PC-3 (cell line): ENCODE results near the gene BRD3. TPM values are rescaled to one million over a fixed set of nuclear protein-coding genes. Genes with fewer than 3 reads are reported as not detected.

Experiments
- ATAC-seq: fragments of 200-7000 bp; cut with Tn5 transposase; 2 replicates; pipeline ENCODE4 v1.9.1; 2020; ENCODE audit warnings: mild to moderate bottlenecking, moderate library complexity
- BruUV-seq: library from RNA; stranded (reverse); fragments of 400-500 nt; replicated peaks from 2 replicates; lab custom pipeline; 2021; lab: Mats Ljungman, UMichigan
- CTCF ChIA-PET: fragments of 300-600 bp; sonication (Branson Sonifier 250); formaldehyde crosslinking; loops from one replicate; lab custom pipeline; 2022; ENCODE audit warnings: antibody characterized with exemption; lab: Charles Lee
- POLR2A ChIA-PET: fragments of 300-600 bp; sonication (Branson Sonifier 250); formaldehyde crosslinking; loops from one replicate; lab custom pipeline; 2022; ENCODE audit warnings: antibody characterized with exemption; ENCODE audit not compliant: unreplicated experiment; lab: Charles Lee
- DNase-seq: peaks from one replicate; pipeline ENCODE4 v3.0.0-alpha.2; 2015
- H2AFZ ChIP-seq: fragments of 300-600 bp; sonication (generic); 2 replicates; pipeline ENCODE4 v1.6.0; 2016; ENCODE audit warnings: antibody characterized with exemption, low read length
- H3F3A ChIP-seq: fragments of 300-600 bp; sonication (generic); one replicate; pipeline ENCODE4 v1.6.0; 2017; ENCODE audit warnings: antibody characterized with exemption, low read length, control low read depth, mild to moderate bottlenecking; ENCODE audit not compliant: unreplicated experiment
- H3K27ac ChIP-seq: fragments of 300-600 bp; sonication (generic); 2 replicates; pipeline ENCODE4 v1.5.1; 2016; ENCODE audit warnings: mild to moderate bottlenecking, low read length
- H3K27me3 ChIP-seq: fragments of 300-600 bp; sonication (generic); 2 replicates; pipeline ENCODE4 v1.6.1; 2016; ENCODE audit warnings: low read length, mixed read lengths
- H3K36me3 ChIP-seq: fragments of 300-600 bp; sonication (generic); 2 replicates; pipeline ENCODE4 v1.6.1; 2016; ENCODE audit warnings: low read depth, mixed run types, low read length, mixed read lengths
- H3K4me1 ChIP-seq: fragments of 300-600 bp; sonication (generic); 2 replicates; pipeline ENCODE4 v1.5.1; 2016; ENCODE audit warnings: low read length; ENCODE audit not compliant: insufficient read depth
- H3K4me2 ChIP-seq: fragments of 300-600 bp; sonication (generic); 2 replicates; pipeline ENCODE4 v1.6.0; 2016; ENCODE audit warnings: low read length
- H3K4me3 ChIP-seq: fragments of 300-600 bp; sonication (generic); 2 replicates; pipeline ENCODE4 v1.5.1; 2016; ENCODE audit warnings: mild to moderate bottlenecking, low read length, mixed read lengths
- H3K79me2 ChIP-seq: fragments of 300-600 bp; sonication (generic); 2 replicates; pipeline ENCODE4 v1.6.1; 2017; ENCODE audit warnings: low read length, mixed read lengths
- H3K9ac ChIP-seq: fragments of 300-600 bp; sonication (generic); 2 replicates; pipeline ENCODE4 v1.6.0; 2016; ENCODE audit warnings: mild to moderate bottlenecking, low read length
- H3K9me2 ChIP-seq: fragments of 300-600 bp; sonication (generic); replicated peaks from 2 replicates; pipeline ENCODE4 v1.6.1; 2016; ENCODE audit warnings: mixed run types, low read length, mixed read lengths
- H3K9me3 ChIP-seq: fragments of 300-600 bp; sonication (generic); 2 replicates; pipeline ENCODE4 v1.6.1; 2016; ENCODE audit warnings: low read length, mixed read lengths
- H4K20me1 ChIP-seq: fragments of 300-600 bp; sonication (generic); 2 replicates; pipeline ENCODE4 v1.6.1; 2016; ENCODE audit warnings: low read length, mixed read lengths
- CTCF ChIP-seq: fragments of 300-600 bp; sonication (generic); conservative IDR thresholded peaks from 2 replicates; pipeline ENCODE4 v1.5.1; 2017; ENCODE audit warnings: antibody characterized with exemption, low read depth, mild to moderate bottlenecking, low read length
- EZH2 ChIP-seq: fragments of 300-600 bp; sonication (generic); IDR thresholded peaks from one replicate; pipeline ENCODE4 v1.6.1; 2017; ENCODE audit warnings: antibody characterized with exemption, mild to moderate bottlenecking, low read length; ENCODE audit not compliant: unreplicated experiment
- EZH2phosphoT487 ChIP-seq: fragments of 300-600 bp; sonication (generic); IDR thresholded peaks from 2 replicates; pipeline ENCODE4 v1.6.1; 2018; ENCODE audit warnings: mild to moderate bottlenecking, antibody characterized with exemption, low read length, borderline replicate concordance
- intact Hi-C: fragments of 100-400 bp; cut with micrococcal nuclease; formaldehyde crosslinking; loops from 2 replicates; pipeline ENCODE4 v1.9.0; 2023
- total RNA-seq: library from RNA; depleted of rRNA; stranded (reverse); fragments of >200 nt; gene quantifications from 2 replicates; pipeline ENCODE4 v1.2.3, GENCODE V29; 2014

Gene BRD3
- total RNA-seq, 1 experiment from 2014 or later = 5.5 TPM

- DNase-seq = no peak
- no peak overlapping the region for H3K27ac ChIP-seq
- no peak for TF ChIP-seq EZH2phosphoT487
- TF ChIP-seq CTCF = no peak
- no peak for TF ChIP-seq EZH2
- H3F3A ChIP-seq = no peaks in the 10 kb centered on the region
- no peaks in the 10 kb centered on the region; the same call in 1 of the 2 replicates for H3K36me3 ChIP-seq
- H4K20me1 ChIP-seq = no peaks in the 10 kb centered on the region
- BruUV-seq = no TSS peak
- no peaks in the 10 kb centered on the region for H3K9me3 ChIP-seq
- no peak overlapping the region for H3K4me2 ChIP-seq
- H3K79me2 ChIP-seq = no peaks in the 10 kb centered on the region
- no peak overlapping the region for H3K4me3 ChIP-seq
- intact Hi-C loops = no loop called here
- ATAC-seq = no peak
- no peaks in the 10 kb centered on the region for H3K27me3 ChIP-seq
- H3K4me1 ChIP-seq = peaks cover 4% of the 10 kb centered on the region
- no peak overlapping the region for H2AFZ ChIP-seq
- no peak overlapping the region for H3K9ac ChIP-seq
- ChIA-PET CTCF (no interaction called here), POLR2A (no interaction called here)
- no peaks in the 10 kb centered on the region for H3K9me2 ChIP-seq
Observed at GRCh38 chr9:134029248-134030226, 38.3 kb downstream of the BRD3 start.

- Histone ChIP-seq H3K27ac (no peak overlapping the region), H3K4me1 (peaks cover 4% of the 10 kb centered on the region), H3K9me3 (no peaks in the 10 kb centered on the region), H3K27me3 (no peaks in the 10 kb centered on the region), H3K36me3 (no peaks in the 10 kb centered on the region; the same call in 1 of the 2 replicates), H3F3A (no peaks in the 10 kb centered on the region), H3K4me2 (no peak overlapping the region), H3K9ac (no peak overlapping the region), H3K4me3 (no peak overlapping the region), H2AFZ (no peak overlapping the region), H4K20me1 (no peaks in the 10 kb centered on the region), H3K79me2 (no peaks in the 10 kb centered on the region), H3K9me2 (no peaks in the 10 kb centered on the region)
- no TSS peak for BruUV-seq
- ATAC-seq (no peak), DNase-seq (no peak)
- TF ChIP-seq EZH2phosphoT487 = no peak
- TF ChIP-seq EZH2 = no peak
- TF ChIP-seq CTCF = no peak
- ChIA-PET POLR2A (no interaction called here), CTCF (no interaction called here)
- intact Hi-C loops = no loop called here
Observed at GRCh38 chr9:134028575-134029247, 39.1 kb downstream of the BRD3 start.
